Body of pancreas (tissue), 4 donors: ENCODE measurements around the gene ADAP2. TPM values are rescaled to one million over a fixed set of nuclear protein-coding genes. Genes with fewer than 3 reads are reported as not detected.
"Not testable (repeated sequence)": the region's sequence is repeated elsewhere in the genome, so short reads cannot be mapped to it uniquely, and the experiment has no call there.

Experiments used
- ATAC-seq: fragments of 150-250 bp; one replicate; pipeline ENCODE4 v1.9.1; 2016
- DNase-seq, 4 donors: peaks; one replicate each; pipeline ENCODE4 v3.0.0-alpha.2; 2019
- H3K27ac ChIP-seq, 4 donors: fragments of 200-600 bp; sonication (generic); 1 replicate in 3 of 4; 2 replicates in 1 of 4; pipeline versions ENCODE4 v1.5.1 to v1.6.1; 2016 to 2019; ENCODE audit warnings: mild to moderate bottlenecking in 1 of 4, mixed read lengths in 1 of 4, moderate library complexity in 1 of 4
- H3K27me3 ChIP-seq, 2 donors: fragments of 200-600 bp; sonication (generic); one replicate each; pipeline ENCODE4 v1.6.0; 2016; ENCODE audit warnings: mild to moderate bottlenecking in 1 of 2
- H3K36me3 ChIP-seq, 2 donors: fragments of 200-600 bp; sonication (generic); replicated peaks in 1 of 2; 2 replicates each; pipeline ENCODE4 v1.5.1; 2016; ENCODE audit warnings: low read depth in 2 of 2; ENCODE audit not compliant: insufficient read depth in 1 of 2
- H3K4me1 ChIP-seq: fragments of 200-600 bp; sonication (generic); one replicate; pipeline ENCODE4 v1.6.0; 2016
- H3K4me3 ChIP-seq, 2 donors: fragments of 200-600 bp; sonication (generic); 1 replicate in 1 of 2; 2 replicates in 1 of 2; pipeline ENCODE4 v1.5.1; 2016 to 2019
- H3K9me3 ChIP-seq, 3 donors: fragments of 200-600 bp; sonication (generic); 1 replicate in 2 of 3; 2 replicates in 1 of 3; pipeline ENCODE4 v1.5.1; 2016
- CTCF ChIP-seq, 7 experiments: fragments of 450-650 bp in 4 of 7; fragments of 200-600 bp in 3 of 7; sonication (generic) in 3 of 7; IDR thresholded peaks; one replicate each; pipeline ENCODE4 v1.5.1; 2016 to 2019; ENCODE audit warnings: antibody characterized with exemption in 7 of 7
- POLR2A ChIP-seq, 3 donors: fragments of 450-650 bp; IDR thresholded peaks; one replicate each; pipeline ENCODE4 v1.6.1; 2016; ENCODE audit warnings: antibody characterized with exemption in 3 of 3, mild to moderate bottlenecking in 2 of 3
- WGBS, 2 donors: methylation state at CpG; one replicate each; pipeline ENCODE4 v1.1.5; 2017; 5-methylcytosine and 5-hydroxymethylcytosine counted together
- intact Hi-C: fragments of 100-400 bp; cut with DNase I; formaldehyde crosslinking; loops from one replicate; pipeline ENCODE4 v1.15.1; 2023
- total RNA-seq, 2 donors: library from RNA; depleted of rRNA; stranded (reverse); fragments of >200 nt; gene quantifications; one replicate each; pipeline ENCODE4 v1.1.0, GENCODE V29; 2016

Gene ADAP2
- total RNA-seq, 2 donors from 2014 or later: 13.7 to 14.8 TPM

GRCh38 chr17:30924341-30924740, 2.6 kb downstream of the ADAP2 start:
- no peaks in the 10 kb centered on the region for H3K9me3 ChIP-seq
- no peaks in the 10 kb centered on the region for H3K27me3 ChIP-seq
- H3K36me3 ChIP-seq: no peaks in the 10 kb centered on the region
- TF ChIP-seq CTCF (IDR thresholded peaks at IDR 0.05) (no peak), POLR2A (IDR thresholded peaks at IDR 0.05) (no peak)
- intact Hi-C loops: no loop called here
- 80 to 83% methylated on average over 2 of the region's 2 CpGs for WGBS, 2 donors
- H3K27ac ChIP-seq: no peak overlapping the region
- H3K4me1 ChIP-seq: peaks cover 17% of the 10 kb centered on the region
- H3K4me3 ChIP-seq: no peak overlapping the region
- DNase-seq (no peak), ATAC-seq (no peak)

DNA sequence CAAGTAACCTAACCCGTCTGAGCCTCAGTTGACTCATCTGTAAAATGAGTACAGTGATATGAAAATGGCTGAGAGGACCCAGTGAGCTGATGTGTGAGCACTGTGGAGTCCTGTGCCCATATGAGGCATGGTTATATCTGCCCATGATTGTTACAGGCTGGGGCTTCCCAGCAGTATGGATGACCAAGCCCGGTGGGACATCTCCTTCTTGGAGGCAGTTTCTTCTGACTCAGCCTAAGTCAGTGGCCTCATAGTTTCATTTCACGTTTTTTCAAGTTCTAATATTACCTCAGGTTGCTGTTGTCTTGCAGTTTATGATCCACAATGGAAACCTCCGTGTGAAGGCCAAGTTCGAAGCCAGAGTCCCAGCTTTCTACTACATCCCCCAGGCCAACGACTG, 4.8 kb downstream of the ADAP2 start:
- Histone ChIP-seq H3K27me3 (no peaks in the 10 kb centered on the region), H3K36me3 (no peaks in the 10 kb centered on the region), H3K4me3 (no peak overlapping the region), H3K9me3 (no peaks in the 10 kb centered on the region), H3K4me1 (peaks cover 12% of the 10 kb centered on the region), H3K27ac (no peak overlapping the region)
- WGBS, 2 donors: 71 to 83% methylated on average over 6 of the region's 6 CpGs
- DNase-seq (no peak), ATAC-seq (no peak)
- TF ChIP-seq POLR2A (IDR thresholded peaks at IDR 0.05): no peak
- TF ChIP-seq CTCF (IDR thresholded peaks at IDR 0.05): no peak
- intact Hi-C loops: no loop called here

GRCh38 chr17:30927756-30928155, 6.0 kb downstream of the ADAP2 start:
- no peak overlapping the region for H3K4me3 ChIP-seq
- TF ChIP-seq CTCF (IDR thresholded peaks at IDR 0.05): no peak
- TF ChIP-seq POLR2A (IDR thresholded peaks at IDR 0.05): no peak
- no peak for ATAC-seq
- H3K9me3 ChIP-seq: no peaks in the 10 kb centered on the region
- no peaks in the 10 kb centered on the region for H3K27me3 ChIP-seq
- no peaks in the 10 kb centered on the region for H3K36me3 ChIP-seq
- H3K4me1 ChIP-seq: no peaks in the 10 kb centered on the region
- DNase-seq: no peak
- intact Hi-C loops: no loop called here
- WGBS, 2 donors: 91 to 95% methylated on average over 5 of the region's 5 CpGs
- no peak overlapping the region for H3K27ac ChIP-seq

DNA sequence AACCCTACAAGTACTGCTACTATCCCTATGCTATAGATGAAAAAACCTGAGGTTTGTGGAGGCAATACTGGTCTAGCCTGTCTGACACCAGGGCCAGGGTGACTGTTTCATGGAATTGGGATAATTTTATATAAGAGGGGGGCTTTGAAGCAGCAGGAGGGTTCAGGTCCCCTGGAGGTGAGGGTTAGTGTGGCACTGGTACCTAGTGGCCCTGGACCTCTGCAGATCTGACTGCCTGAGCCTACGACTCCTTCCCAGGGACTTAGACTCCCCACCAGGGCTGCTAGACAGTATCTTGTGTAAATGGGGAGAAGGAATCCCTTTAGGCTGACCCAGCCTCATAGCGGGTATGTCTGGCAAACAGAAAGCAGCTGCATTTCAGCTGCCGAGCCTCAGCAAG, 6.8 kb downstream of the ADAP2 start:
- Histone ChIP-seq H3K4me3 (no peak overlapping the region), H3K36me3 (no peaks in the 10 kb centered on the region), H3K4me1 (no peaks in the 10 kb centered on the region), H3K27ac (no peak overlapping the region), H3K9me3 (no peaks in the 10 kb centered on the region), H3K27me3 (no peaks in the 10 kb centered on the region)
- TF ChIP-seq CTCF (IDR thresholded peaks at IDR 0.05) (no peak), POLR2A (IDR thresholded peaks at IDR 0.05) (no peak)
- intact Hi-C loops: no loop called here
- 83 to 88% methylated on average over 1 to 3 of the region's 3 CpGs for WGBS, 2 donors
- DNase-seq (no peak), ATAC-seq (no peak)

DNA sequence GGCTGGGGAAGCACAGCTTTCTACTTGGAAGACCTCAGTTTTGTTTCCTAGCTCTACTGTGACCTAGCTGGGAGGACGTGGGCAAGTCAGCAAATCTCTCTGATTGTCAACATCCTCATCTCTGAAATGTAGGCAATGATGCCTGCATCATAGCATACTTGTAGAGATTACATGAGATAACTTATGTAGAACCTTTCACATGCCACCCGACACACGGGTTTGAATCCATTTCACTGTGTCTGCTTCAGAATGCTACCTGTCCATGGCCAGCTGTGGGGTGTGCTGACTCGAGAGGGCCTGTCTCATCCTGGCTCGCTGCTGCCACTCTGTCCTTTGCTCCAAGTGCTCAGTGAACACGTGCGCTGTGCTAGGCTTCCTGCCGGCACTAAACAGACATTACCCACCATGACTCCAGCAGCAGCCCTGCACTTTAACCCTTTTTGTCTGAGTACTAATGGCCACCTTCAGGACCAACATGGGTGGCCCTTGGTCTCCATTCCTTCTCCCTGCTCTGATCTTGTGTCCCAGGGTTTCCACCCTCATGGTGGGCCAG, 7.4 kb downstream of the ADAP2 start:
- H3K36me3 ChIP-seq: no peaks in the 10 kb centered on the region
- intact Hi-C loops: no loop called here
- WGBS, 2 donors: 68 to 72% methylated on average over 4 to 8 of the region's 8 CpGs
- no peaks in the 10 kb centered on the region for H3K27me3 ChIP-seq
- no peak for TF ChIP-seq CTCF (IDR thresholded peaks at IDR 0.05)
- no peak for TF ChIP-seq POLR2A (IDR thresholded peaks at IDR 0.05)
- DNase-seq: no peak
- ATAC-seq: no peak
- no peak overlapping the region for H3K4me3 ChIP-seq
- no peak overlapping the region for H3K27ac ChIP-seq
- H3K4me1 ChIP-seq: no peaks in the 10 kb centered on the region
- no peaks in the 10 kb centered on the region for H3K9me3 ChIP-seq

GRCh38 chr17:30929861-30930260, 8.1 kb downstream of the ADAP2 start:
- WGBS, 2 donors: 89 to 98% methylated on average over 3 of the region's 3 CpGs
- H3K27ac ChIP-seq, H3K4me3 ChIP-seq, H3K27me3 ChIP-seq, H3K9me3 ChIP-seq, H3K4me1 ChIP-seq, ATAC-seq, intact Hi-C loops, DNase-seq, H3K36me3 ChIP-seq: not testable (repeated sequence)
